GM19240 (cell line): ENCODE results near the gene WIPF2.
A peak's percentile ranks its signal among the peaks of the same experiment; 100 is the strongest.

Source experiments
- DNase-seq: peaks from one replicate; pipeline ENCODE4 v3.0.0; 2011; ENCODE audit warnings: low spot score; ENCODE audit not compliant: insufficient read length

WIPF2 gene

DNA sequence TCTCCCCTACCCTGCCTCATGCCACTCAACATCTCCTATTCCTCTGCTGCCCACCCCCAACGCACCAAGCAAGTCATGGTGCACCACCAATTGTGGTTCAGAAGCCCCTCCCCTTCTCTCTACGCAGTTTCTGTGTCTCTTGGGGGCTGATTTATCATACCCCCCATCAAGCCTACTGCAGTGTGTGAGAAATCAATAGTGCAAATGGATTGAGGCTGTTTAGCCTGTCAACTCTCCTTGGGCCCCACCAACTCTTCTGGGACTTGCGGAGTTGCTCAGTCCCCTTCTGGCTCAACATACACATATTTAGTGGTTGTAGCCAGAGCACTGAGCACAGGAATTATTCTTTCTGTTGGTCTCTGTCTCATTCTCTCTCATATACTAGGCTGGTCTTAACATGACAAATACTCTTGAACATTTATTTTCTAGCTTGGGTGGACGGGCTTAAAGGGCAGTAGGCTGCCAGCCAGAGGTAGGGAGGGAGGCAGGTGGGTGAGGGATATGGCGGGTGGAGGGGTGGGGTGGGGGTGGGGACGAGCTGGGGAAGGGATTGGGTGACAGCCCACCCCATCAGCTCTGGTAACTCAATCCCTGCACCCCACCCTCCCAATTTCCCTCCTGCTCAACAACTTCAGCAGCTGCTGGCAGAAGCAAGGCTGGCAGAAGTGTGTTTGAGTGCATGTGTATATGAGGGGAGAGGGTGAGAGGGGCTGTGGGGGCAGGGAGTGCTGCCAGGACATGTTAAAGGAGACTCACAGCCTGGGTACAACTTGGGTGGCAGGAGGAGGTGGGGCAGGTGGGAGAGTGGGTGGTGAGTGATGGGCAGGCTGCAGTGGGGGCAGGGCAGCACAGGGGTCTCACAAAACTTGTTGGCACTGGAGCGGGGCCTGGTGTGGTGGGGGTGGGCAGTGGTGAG, 94.8 kb downstream of the WIPF2 start:
- DNase-seq = no peak

DNA sequence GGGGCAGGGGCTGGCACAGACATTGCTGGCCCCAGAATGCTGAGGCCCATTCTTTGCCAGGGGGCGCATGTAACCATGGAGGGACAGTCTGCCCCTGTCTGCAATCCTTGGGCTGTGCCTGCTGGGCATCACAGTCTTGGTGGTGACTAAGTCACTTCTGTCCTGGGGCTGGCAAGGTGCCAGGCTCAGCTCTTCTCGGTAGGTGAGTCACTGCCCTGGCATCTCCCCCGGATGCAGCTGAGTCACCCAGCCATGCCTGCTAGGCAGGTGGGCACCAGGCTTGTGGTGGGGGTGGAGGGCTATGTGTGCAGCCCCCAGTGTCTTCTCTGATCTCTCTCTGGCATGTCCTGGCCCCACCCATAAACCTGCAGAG, 95.5 kb downstream of the WIPF2 start:
- no peak for DNase-seq

DNA sequence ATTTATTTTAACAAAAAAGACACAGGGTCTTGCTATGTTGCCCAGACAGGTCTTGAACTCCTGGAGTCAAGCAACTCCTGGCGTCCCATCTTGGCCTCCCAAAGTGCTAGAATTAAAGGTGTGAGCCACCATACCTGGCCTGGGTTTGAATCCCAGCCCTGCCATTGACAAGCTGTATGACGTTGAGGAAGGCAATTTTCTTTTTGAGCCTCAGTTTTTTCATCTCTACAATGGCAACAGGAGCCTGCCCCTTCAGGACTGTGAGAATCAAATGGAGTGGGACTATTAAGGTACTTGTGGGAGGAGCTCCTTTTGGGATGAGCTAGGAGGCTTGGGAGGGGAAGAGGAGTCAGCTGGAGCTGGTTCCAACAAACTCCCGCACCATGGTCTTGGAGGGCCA, 96.1 kb downstream of the WIPF2 start:
- DNase-seq = no peak

DNA sequence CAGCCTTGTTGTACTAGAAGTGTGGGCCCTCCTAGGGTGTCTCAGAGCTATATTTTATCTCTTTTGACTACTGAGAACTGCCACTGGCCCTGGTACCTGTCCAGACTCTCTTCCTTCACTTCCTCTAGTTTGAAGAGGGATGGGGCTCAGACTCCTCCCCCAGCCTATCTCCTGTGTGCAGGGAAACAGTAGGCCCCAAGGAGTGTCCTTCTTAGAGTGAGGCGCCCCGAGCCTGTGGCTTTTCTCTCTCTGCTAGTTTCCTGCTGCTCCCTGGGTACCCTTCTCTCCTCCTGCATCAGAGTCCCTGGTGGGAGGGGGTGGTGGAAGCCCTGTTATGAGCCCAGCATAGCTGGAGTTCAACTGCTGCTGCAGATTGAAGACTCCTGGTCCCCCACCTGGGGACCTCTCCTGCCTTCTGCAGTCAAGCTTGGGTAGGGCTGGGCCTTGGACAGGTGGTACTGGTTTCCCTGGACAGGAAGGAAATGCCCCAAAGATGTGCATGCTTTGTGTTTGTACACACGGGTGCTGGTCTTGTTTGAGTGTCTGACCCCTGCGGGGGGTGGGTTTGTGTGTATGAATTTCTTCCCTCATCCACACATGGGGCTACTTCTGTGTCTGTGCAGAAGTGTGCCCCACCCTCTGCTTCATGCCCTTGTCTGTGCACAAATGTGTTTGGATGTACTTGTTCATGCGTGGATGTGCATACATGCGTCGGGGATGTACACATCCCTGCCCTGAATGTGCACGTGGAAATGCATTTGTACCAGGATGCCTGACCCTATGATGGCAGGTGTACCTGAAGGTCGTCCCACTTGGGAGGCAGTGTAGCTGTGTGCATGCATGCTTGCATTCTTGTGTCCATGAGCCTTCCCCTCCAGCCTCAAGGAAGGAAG, 96.8 kb downstream of the WIPF2 start:
- DNase-seq = no peak

DNA sequence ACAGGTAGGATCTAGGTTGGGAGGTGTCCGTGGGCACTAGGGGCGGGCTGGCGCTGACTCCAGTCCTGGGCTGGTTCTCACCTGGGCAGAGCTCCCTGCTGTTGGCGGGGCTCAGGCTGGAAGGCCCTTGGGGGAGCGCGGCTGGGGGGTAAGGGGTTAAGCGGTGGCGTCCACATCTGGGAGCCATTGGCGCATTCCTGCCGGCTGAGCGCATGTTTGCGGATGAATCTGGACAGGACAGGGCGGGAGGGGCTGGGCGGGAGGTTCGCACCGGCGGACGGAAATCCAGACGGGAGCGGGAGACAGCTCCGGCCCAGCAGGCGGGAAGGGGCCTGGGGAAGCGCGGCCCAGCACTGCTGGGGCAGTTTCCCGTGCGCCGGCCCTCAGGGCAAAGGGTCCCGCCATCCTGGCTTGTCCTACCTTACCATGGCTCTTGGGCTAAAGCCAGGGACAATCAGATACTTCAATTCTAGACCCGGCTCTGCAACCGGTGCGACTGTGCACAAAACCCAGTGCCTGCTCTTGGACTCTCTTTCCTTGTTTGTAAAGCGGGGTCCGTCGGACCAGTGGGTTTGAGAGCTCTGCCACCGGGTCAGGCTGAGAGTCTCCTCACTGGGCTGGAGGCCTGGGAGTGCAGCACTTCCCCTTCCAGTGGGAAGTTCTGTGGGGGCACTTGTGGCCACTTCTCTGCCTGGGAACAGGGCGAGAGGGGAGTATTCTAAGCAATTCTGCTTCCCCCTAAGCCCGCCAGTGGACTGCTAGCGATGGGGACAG, 97.7 kb downstream of the WIPF2 start:
- no peak for DNase-seq

DNA sequence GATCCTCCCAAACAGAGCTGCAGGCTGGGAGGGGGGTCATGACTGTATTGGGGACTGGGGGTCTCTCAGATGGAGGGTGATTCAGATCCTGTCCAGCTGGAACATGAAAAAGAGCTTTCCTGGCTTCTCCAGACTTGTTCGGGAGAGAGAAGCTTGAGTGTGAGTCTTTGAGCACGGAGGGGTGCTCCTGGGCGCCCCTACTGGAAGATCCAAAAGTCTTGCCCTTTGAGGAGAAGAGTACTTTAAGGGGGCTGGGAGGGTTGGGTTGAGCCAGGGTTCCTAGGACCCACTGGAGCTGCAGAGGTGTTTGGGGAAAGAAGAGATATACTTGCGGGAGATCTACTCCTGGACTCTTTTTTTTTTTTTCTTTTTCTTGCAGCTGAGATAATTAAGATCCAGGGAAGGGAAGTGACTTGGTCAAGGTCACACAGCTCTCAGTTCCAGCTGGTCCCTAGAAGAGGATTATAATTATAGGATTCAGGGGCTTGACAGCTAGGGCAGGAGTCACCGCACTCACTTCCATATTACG, 98.3 kb downstream of the WIPF2 start:
- DNase-seq = no peak

DNA sequence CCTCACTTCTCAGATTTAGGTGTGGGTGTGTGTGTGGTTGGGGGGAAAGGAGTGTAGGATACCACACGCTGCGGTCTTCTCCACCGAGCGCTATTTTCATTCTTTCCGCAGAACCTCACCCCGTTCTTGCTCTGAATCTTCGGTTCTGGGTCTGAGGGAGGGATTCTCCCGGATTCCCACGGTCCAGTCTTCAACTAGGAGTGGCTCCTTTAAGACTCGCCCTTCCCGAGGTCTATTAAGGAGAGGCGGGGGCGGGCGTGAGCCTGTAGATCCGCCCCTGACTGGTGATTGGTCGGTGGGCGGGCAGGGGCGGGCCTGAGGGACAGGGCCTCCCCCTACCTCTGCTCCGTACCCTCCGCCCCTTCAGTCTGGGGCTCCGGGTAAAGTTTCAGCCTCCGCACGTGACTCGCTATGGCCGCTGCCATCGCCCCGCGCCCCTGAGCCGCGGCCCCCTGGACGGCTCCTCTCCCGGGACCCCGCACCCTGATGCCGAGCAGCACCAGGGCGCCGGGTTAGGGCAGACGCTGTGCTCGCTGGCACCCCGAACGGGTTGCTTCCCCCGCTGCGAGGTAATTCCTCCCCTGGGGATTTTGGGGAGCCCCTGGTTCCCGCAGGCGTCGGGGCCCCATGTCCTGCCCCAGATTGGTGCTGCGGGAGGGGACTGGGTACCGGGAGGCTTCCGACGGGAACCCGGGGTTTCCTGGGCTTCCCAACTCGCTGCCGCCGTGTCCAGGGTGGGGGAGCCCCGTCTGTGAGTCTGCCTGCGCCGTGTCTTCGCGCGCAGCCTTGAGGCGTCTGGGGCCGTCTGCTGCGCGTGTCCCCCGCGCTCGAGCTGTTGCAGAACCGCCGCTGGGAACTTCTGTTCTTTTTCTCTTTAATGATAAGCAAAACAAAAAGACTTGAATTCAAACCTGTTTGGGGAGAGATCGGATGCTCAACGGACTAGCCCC, 99.1 kb downstream of the WIPF2 start:
- DNase-seq = peak; percentile 86

DNA sequence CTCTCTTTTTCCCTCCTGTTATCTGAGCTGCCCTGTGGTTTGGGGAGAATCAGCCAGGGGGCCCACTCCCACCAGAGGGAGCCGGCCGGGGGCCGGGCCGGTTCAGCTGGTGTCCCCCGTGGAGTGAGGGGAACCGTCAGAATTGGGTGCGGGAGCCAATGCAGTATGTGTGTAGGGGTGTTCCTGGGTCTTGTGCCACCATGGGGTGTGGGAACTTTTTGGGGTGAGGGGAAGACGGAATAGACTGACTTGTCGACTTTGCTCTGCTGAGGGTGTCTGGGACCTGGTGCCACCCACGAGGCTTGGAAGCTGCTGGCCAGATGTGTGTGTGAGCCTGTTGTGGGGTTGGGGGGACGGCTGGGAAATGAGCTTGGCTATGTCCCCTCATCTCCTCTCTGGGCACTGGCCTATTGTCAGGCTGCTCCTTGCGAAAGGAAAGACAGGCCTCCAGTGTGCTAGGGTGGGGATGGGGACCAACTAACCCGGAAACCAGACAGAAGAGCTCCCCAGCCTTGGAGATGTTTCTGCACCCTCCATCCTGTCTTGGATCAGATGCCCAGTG, 99.8 kb downstream of the WIPF2 start:
- no peak for DNase-seq

DNA sequence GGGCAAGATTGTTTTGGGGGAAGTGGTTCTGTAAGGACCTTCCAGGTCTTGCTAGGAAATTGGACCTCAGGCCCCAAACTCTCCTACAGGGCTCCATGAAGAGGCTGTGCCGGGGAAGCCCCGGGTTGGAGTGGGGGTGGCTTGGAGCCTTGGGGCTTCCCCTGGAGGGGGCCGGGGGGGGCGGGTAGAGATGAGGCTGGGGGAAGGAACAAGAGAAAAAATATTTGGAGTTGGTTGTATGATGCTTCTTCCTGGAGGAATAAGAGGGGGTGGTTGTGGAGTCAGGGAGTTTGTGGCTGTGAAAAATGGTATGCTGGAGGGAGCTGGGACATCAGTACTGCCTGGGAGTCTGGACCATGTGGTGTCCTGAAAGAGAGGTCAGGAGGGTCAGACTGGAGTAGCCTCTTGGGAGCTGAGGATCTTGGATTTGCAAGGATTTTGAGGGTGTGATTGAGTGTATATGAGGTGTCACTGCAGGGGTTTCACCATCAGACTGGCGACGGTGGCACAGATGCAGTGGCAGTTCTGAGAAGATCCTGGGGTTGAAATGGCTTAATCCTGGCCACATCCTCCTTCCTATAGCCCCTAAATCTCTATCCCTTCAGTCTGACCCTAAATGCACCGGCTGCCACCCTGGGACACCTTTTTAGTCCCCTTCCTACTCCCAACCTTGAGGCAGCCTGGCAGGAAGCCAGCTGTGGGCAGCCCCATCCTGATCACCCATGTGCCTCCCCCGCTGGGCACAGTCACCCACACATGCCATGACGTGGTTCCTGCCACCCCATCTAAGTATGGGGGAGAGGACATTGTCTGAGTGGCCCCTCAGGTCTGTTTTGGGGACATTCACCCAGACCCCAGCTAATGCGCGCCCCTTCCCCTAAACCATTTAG, 100.8 kb downstream of the WIPF2 start:
- no peak for DNase-seq

DNA sequence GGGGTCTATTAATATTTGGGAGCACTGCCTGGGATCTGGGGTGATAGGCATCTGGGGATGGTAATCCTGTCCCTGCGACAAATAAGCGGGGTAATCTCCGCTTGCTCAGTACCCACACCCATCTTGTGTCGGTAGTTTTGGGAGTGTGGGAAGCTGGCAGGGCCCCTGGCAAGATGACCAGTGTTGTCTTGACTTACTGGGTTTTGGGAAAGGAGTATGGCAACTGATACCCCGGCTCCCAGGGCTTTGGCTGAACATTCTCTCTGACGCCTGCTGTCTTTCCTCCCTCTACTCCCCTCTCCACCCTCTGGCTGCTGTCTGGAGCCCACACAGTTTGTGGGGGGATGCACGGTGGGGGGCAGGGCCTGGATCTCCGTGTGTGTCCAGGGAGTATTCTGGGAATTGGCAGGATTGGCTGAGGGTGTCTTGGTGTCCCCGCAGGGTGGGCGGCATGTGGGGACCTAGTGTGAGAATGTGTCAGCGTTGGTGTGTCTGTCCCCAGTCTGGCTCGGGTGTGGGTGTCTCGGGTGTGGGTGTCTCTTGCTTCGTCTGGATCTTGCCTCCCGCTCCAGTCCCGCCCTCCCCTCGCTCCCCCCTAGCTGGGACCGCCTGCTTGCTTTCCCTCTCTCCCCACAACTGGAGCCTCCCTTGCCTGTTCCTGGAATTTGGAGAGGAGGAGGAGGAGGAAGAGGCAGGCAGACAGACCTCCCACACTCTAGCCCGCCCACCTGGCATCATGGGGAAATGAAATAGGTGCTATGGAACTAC, 101.8 kb downstream of the WIPF2 start:
- DNase-seq = no peak

DNA sequence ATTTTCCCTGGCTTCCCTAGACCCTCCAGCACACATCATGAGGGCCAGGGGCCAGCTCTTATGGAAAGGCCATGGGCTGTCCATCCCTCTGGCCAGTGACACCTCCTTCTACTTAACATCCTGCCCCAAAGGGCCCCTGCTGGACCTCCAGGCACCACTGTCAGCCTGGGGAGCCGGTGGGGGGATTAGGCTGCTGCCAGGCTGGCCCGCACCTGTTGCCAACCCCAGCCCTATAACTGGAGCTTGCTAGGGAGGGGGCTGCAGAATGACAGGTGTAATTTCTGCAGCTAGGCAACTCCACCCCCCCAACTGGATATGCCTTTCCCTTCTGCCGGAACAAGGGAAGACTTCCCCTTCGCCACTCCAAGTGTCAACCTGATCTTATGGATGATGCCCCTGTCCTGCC, 102.4 kb downstream of the WIPF2 start:
- DNase-seq = no peak

DNA sequence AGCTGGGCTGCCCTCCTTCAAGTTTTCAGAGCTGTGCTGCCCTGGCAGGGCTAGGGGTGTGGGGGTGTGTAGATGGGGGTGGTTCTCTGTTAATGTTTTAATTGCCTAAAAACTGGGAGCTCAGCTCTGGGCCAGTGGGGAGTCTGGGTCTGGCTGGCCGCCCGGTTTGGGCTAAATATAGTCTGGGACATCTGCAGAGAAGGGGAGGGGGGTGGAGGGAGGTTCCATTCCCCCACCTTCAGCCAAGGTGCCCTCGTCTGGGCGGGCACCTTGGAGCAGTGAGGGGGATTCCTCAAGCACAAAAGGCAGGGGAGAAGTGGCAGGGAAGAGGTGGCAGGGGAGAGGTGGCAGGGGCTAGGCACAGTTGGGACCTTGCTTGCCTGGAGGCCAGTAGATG, 102.9 kb downstream of the WIPF2 start:
- no peak for DNase-seq

DNA sequence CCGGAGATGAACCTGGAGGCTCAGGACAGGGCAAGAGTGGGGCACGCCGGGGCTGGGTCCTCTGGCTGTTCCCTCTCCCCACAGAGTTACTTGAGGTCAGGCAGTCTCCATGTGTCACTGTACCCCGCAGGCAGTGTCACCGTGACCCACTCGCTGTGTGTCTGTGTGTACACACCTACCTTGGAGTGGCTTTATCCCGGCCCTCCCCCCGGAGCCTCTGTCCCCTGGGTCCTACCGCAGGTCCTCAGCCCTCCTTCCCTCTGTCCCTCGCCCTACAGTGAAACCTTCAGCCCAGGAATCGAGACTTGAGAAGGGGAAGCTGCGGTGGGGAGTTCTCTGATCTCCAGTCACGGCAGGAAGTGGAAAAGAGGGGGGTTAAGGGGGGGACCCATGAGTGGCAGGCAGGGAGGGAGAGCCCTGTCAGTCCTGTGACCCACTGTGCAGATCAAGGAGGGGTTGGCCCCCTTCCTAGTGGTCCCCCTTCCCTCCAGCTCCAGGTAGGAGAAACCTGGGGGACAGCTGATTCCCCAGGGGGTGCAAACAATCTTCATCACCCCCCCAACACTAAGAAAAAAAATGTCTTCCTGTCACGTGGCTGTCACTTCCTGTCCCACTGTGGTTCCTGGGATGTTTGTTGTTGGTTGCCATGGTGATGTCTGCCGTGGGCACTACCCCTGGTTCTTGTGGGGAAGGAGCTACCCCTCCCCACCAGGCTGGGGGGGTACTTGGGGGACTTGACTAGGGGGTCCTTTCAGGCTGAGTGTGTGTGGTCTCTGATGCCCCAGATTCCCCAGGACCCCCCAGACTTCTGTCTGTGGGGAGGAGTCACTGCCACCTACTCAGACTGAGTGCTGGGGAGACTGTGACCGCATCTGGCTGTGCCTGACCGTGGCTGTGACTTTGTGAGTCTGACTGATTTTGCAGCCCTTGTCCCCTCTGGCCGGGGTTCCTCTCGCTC, 103.5 kb downstream of the WIPF2 start:
- DNase-seq = peak; percentile 84

DNA sequence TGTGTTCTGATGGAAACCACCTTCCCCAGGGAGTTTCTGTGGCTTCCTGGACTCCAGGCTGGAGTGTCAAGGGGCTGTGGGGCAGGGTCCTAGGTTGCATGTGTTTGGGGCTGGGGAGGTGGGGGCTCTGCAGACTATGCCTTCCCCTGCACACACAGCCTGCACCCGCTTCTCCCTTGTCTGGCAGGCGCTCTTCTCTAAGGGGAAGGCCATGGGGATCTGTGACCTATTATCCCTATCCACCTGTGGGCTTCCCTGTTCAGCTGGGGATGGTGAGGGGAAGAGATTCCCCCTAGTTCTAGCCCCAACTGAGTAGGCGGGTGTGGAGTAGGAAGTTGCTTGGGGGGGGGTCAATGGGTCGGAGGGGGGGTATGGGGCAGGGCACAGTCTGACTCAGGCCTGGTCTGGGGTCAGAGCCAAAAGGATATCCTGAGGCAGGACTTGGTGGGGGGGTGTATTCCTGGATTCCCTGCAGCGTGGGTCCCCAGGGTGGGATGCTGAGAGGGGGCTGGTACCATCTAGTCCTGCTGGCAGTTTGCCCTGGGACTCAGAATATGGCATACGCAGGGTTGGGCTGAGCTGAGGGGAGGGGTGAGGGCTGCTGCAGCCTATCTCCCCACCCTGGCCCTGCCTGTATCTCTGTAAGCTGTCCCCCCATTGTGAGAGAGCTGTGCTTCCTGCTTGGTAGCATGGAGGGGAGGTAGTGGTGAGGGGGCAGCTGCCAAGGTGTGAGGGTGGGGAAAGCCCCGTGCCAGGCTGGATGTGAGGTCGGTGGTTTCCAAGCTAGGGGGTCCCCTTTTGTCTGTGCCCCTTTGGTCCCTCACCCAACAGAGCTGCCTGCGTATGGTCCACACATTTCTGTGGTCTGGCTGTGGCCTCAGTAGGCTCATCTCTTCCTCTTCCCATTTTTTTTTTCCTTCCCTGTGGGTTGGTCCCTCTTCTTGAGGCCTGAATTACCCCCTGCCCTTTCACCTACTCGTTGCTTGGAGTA, 104.6 kb downstream of the WIPF2 start:
- no peak for DNase-seq

DNA sequence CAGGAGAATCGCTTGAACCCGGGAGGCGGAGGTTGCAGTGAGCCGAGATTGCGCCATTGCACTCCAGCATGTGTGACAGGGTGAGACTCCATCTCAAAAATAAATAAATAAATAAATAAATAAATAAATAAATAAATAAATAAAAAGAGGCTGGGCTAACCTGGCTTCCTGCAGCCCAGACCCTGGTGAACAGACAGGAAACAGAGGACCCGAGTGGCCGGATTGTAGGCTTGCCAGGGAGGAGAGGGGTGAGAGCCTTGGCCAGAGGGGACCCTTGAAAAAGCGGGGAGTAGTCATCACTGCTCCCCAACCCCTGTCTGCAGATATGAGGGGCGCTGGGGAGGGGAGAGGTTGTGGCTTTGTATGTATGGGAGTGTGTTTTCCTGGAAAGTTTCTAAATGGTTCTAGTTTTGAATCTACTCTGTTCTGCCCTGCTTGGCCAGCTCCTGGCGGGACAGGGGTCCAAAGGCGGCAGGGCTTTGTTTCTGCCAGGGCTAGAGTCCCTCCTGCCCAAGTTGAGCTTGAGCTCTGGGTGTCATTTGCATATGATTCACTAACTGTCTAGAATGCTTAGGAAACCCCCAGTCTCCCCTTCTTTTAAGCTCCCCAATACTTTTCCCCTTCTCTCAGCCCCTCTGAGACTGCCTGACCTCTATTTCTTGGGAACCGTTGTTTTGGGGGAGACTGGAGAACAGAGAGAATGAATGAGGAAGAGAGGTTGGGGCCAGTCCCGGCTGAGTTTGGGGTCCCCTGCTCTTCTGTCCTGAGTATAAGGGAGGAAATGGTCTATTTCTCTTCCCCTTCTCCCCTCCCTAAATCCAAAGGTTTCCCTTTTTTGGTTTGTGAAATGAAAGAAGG, 106.3 kb downstream of the WIPF2 start:
- DNase-seq = no peak
